ENCODE measurements around the gene DENND1A. TPM values are rescaled to one million over a fixed set of nuclear protein-coding genes. Genes with fewer than 3 reads are reported as not detected.

DENND1A gene
- total RNA-seq, 2 experiments from 2014 or later = 21.9 to 23.3 TPM

DNA sequence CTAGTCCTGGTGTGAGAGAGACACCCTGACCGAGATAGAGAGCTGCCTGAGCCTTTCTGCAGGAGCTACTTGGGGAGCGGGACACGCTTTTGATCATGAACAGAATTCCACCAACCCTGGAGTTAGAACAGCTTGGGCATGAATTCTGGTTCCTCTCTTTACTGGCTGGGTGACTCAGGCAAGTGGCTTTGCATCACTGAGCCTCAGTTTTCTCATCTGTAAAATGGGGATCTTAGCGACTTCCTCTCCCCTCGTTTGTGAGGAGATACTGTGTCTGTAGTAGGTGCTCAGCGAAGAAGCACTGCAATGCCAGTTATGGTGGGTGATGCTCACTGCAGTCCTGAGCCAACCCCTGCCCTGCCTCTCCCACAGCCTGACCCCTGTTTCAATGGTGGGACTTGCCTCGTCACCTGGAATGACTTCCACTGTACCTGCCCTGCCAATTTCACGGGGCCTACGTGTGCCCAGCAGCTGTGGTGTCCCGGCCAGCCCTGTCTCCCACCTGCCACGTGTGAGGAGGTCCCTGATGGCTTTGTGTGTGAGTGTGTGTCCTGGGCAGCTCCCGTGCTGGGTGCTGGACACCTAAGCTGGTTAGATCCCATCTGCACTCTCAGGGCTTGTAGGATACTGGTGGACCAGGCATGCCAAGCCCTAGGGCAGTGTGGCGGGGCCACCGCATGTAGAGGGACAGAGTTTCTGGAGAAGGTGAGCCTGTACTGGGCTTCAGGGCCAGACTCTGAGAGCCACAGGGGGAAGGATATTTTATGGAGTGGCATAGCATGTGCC is 557.9 kb downstream of the DENND1A start:
- Mint-ChIP-seq H3K36me3 (ENCODE audit: low read depth) (no peaks in the 10 kb centered on the region), H3K4me3 (no peak overlapping the region), H3K9me3 (no peaks in the 10 kb centered on the region), H3K4me1 (ENCODE audit: low read depth) (no peaks in the 10 kb centered on the region), H3K27ac (no peak overlapping the region), H3K27me3 (peaks cover 46% of the 10 kb centered on the region)
- DNase-seq (no peak), ATAC-seq (no peak)
- intact Hi-C loops (cut with micrococcal nuclease) = no loop called here
- CTCF ChIA-PET = interaction anchor here (0.6 to 1.2 kb wide), 2 partner anchors 14 to 18 kb away, joined by 5 read pairs; no protein-coding TSS in a partner anchor
- POLR2A ChIA-PET = no interaction called here
- TF ChIP-seq, protein P1, sequence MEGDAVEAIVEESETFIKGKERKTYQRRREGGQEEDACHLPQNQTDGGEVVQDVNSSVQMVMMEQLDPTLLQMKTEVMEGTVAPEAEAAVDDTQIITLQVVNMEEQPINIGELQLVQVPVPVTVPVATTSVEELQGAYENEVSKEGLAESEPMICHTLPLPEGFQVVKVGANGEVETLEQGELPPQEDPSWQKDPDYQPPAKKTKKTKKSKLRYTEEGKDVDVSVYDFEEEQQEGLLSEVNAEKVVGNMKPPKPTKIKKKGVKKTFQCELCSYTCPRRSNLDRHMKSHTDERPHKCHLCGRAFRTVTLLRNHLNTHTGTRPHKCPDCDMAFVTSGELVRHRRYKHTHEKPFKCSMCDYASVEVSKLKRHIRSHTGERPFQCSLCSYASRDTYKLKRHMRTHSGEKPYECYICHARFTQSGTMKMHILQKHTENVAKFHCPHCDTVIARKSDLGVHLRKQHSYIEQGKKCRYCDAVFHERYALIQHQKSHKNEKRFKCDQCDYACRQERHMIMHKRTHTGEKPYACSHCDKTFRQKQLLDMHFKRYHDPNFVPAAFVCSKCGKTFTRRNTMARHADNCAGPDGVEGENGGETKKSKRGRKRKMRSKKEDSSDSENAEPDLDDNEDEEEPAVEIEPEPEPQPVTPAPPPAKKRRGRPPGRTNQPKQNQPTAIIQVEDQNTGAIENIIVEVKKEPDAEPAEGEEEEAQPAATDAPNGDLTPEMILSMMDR (IDR thresholded peaks at IDR 0.05) = no peak

GRCh38 chr9:123371228-123371584 is 558.7 kb downstream of the DENND1A start:
- Mint-ChIP-seq H3K9me3 (no peaks in the 10 kb centered on the region), H3K27me3 (peaks cover 44% of the 10 kb centered on the region), H3K4me3 (no peak overlapping the region), H3K4me1 (ENCODE audit: low read depth) (no peaks in the 10 kb centered on the region), H3K27ac (no peak overlapping the region), H3K36me3 (ENCODE audit: low read depth) (no peaks in the 10 kb centered on the region)
- DNase-seq = no peak
- intact Hi-C loops (cut with micrococcal nuclease) = no loop called here
- ChIA-PET POLR2A (no interaction called here), CTCF (interaction anchor here (1.2 kb wide), 1 partner anchor 17 kb away, joined by 5 read pairs; no protein-coding TSS in a partner anchor)
- ATAC-seq = no peak
- TF ChIP-seq, protein P1 (IDR thresholded peaks at IDR 0.05) = no peak

- Mint-ChIP-seq H3K27ac (no peak overlapping the region), H3K9me3 (no peaks in the 10 kb centered on the region), H3K36me3 (ENCODE audit: low read depth) (no peaks in the 10 kb centered on the region), H3K27me3 (peaks cover 44% of the 10 kb centered on the region), H3K4me3 (no peak overlapping the region), H3K4me1 (ENCODE audit: low read depth) (no peaks in the 10 kb centered on the region)
- intact Hi-C loops (cut with micrococcal nuclease) = no loop called here
- no peak for ATAC-seq
- CTCF ChIA-PET = interaction anchor here (1.2 kb wide), 1 partner anchor 17 kb away, joined by 5 read pairs; no protein-coding TSS in a partner anchor
- POLR2A ChIA-PET = no interaction called here
- DNase-seq = no peak
- TF ChIP-seq, protein P1 (IDR thresholded peaks at IDR 0.05) = no peak
These were observed 559.2 kb downstream of the DENND1A start for GRCh38 chr9:123370526-123371227.

DNA sequence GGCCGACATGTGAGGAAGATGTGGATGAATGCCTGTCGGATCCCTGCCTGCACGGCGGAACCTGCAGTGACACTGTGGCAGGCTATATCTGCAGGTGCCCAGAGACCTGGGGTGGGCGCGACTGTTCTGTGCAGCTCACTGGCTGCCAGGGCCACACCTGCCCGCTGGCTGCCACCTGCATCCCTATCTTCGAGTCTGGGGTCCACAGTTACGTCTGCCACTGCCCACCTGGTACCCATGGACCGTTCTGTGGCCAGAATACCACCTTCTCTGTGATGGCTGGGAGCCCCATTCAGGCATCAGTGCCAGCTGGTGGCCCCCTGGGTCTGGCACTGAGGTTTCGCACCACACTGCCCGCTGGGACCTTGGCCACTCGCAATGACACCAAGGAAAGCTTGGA is 559.8 kb downstream of the DENND1A start:
- intact Hi-C loops (cut with micrococcal nuclease) = no loop called here
- TF ChIP-seq, protein P1 (IDR thresholded peaks at IDR 0.05) = no peak
- ChIA-PET POLR2A (no interaction called here), CTCF (no interaction called here)
- Mint-ChIP-seq H3K27me3 (peaks cover 45% of the 10 kb centered on the region), H3K4me3 (no peak overlapping the region), H3K9me3 (no peaks in the 10 kb centered on the region), H3K36me3 (ENCODE audit: low read depth) (no peaks in the 10 kb centered on the region), H3K27ac (no peak overlapping the region), H3K4me1 (ENCODE audit: low read depth) (no peaks in the 10 kb centered on the region)
- no peak for DNase-seq
- ATAC-seq = no peak

DNA sequence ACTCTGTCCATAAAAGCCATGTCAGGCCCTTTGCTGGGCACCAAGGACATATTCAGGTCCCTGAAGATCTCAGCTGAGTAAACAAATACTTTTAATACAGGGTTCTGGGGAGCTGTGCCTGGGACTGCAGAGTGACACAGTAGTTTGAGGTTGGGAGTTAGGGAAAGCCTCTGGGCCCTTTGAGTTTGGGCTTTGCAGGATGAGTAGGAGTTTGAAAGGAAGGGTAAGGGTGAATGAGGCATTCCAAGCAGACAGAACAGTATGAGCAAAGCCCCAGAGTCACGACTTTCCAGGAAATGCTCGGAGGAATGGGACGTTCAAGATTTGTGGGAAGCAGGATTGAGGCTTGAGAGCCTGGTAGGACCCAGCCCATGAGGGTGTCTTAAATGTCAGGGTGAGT is 560.6 kb downstream of the DENND1A start:
- peaks cover 38% of the 10 kb centered on the region for H3K27me3 Mint-ChIP-seq
- TF ChIP-seq, protein P1 (IDR thresholded peaks at IDR 0.05) = no peak
- H3K4me1 Mint-ChIP-seq (ENCODE audit: low read depth) = no peaks in the 10 kb centered on the region
- no peak for ATAC-seq
- H3K4me3 Mint-ChIP-seq = no peak overlapping the region
- no peaks in the 10 kb centered on the region for H3K9me3 Mint-ChIP-seq
- ChIA-PET POLR2A (interaction anchor here (0.9 kb wide), 1 partner anchor 15 kb away, joined by 3 read pairs; no protein-coding TSS in a partner anchor), CTCF (interaction anchor here (1.3 kb wide), 1 partner anchor 19 kb away, joined by 5 read pairs; no protein-coding TSS in a partner anchor)
- no peak overlapping the region for H3K27ac Mint-ChIP-seq
- no peak for DNase-seq
- intact Hi-C loops (cut with micrococcal nuclease) = no loop called here
- H3K36me3 Mint-ChIP-seq (ENCODE audit: low read depth) = no peaks in the 10 kb centered on the region

Measured in activated CD8-positive, alpha-beta T cell treated with anti-CD3 and anti-CD28 coated beads for 36 hours (primary cell).